BJ (cell line): ENCODE results near the gene MUSK. TPM values are rescaled to one million over a fixed set of nuclear protein-coding genes. Genes with fewer than 3 reads are reported as not detected.
A peak's percentile ranks its signal among the peaks of the same experiment; 100 is the strongest.

Experiments
- CTCF ChIA-PET: fragments of 350-600 bp; formaldehyde crosslinking; extraction: SDS; loops from one replicate; lab custom pipeline; 2021; ENCODE audit warnings: antibody characterized with exemption, inconsistent platforms; lab: Yijun Ruan, JAX
- POLR2A ChIA-PET: fragments of 300-600 bp; sonication (Branson Sonifier 250); formaldehyde crosslinking; extraction: SDS; loops from one replicate; lab custom pipeline; 2021; ENCODE audit warnings: antibody characterized with exemption; lab: Charles Lee
- DNase-seq: peaks from one replicate; pipeline ENCODE4 v3.0.0-alpha.2; 2011; ENCODE audit warnings: low read depth
- H3K27me3 ChIP-seq: 2 replicates; pipeline ENCODE4 v1.6.0; 2011; ENCODE audit warnings: low read length; ENCODE audit not compliant: control insufficient read depth, insufficient read depth
- H3K36me3 ChIP-seq: 2 replicates; pipeline ENCODE4 v1.5.1; 2011; ENCODE audit warnings: low read length; ENCODE audit not compliant: control insufficient read depth, insufficient read depth
- H3K4me3 ChIP-seq: 2 replicates; pipeline ENCODE4 v1.5.1; 2011; ENCODE audit warnings: low read depth, mild to moderate bottlenecking, control low read depth, low read length
- polyA minus RNA-seq: library from RNA; depleted of rRNA, polyadenylated mRNA; stranded (reverse); fragments of >200 nt; gene quantifications from 2 replicates; pipeline ENCODE4 v1.2.3, GENCODE V29; 2011; rRNA and poly(A)+ RNA removed
- polyA plus RNA-seq: library from polyadenylated mRNA; depleted of rRNA; stranded (reverse); fragments of >200 nt; gene quantifications from 2 replicates; pipeline ENCODE4 v1.2.3, GENCODE V29; 2011; rRNA removed
- TF ChIP-seq, protein P1 (sequence below): IDR thresholded peaks from 2 replicates; pipeline ENCODE4 v1.5.1; 2011; ENCODE audit warnings: low read depth, mild to moderate bottlenecking, control low read depth, inconsistent platforms, low read length, moderate library complexity; ENCODE audit not compliant: insufficient read depth

The MUSK gene
- polyA plus RNA-seq: 0.04 and 0.09 TPM in 2 replicates
- 0.05 and 0.09 TPM in 2 replicates for polyA minus RNA-seq

DNA sequence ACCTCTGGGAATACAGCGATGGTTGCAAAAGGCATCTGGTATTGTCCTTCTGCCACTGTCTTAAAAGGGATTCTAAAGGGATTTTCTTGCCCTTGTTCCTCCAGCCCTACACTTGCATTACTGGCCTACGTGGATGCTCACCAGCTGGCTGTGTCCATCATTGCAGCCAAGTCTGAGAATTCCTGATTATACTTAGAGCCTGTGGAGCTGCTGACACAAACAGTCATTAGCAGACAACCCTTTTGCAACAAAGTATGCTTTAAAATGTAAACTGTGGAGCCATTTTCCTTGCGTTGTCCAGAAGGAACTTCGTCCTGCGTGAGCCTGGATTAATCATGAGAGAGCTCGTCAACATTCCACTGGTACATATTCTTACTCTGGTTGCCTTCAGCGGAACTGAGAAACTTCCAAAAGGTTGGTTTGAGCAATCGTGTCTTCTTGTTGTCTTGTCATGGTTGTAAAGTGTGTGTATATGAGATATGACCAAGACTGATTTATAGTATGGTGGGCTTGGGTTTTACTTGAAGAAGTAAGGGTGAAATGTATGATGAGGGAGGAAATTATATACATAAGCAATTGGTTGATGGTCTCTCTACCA is at the start of gene MUSK:
Gene MUSK, plus strand, starts transcription at position 222 of the 598 bp plus-strand sequence. Its CDS starts 114 bp downstream, at position 336.
- H3K36me3 ChIP-seq: no peaks in the 10 kb centered on the region
- TF ChIP-seq, protein P1, sequence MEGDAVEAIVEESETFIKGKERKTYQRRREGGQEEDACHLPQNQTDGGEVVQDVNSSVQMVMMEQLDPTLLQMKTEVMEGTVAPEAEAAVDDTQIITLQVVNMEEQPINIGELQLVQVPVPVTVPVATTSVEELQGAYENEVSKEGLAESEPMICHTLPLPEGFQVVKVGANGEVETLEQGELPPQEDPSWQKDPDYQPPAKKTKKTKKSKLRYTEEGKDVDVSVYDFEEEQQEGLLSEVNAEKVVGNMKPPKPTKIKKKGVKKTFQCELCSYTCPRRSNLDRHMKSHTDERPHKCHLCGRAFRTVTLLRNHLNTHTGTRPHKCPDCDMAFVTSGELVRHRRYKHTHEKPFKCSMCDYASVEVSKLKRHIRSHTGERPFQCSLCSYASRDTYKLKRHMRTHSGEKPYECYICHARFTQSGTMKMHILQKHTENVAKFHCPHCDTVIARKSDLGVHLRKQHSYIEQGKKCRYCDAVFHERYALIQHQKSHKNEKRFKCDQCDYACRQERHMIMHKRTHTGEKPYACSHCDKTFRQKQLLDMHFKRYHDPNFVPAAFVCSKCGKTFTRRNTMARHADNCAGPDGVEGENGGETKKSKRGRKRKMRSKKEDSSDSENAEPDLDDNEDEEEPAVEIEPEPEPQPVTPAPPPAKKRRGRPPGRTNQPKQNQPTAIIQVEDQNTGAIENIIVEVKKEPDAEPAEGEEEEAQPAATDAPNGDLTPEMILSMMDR: no peak
- H3K27me3 ChIP-seq: no peaks in the 10 kb centered on the region
- H3K4me3 ChIP-seq: no peak within 1 kb of the TSS
- no peak for DNase-seq
- ChIA-PET CTCF (no interaction called here), POLR2A (no interaction called here)

DNA sequence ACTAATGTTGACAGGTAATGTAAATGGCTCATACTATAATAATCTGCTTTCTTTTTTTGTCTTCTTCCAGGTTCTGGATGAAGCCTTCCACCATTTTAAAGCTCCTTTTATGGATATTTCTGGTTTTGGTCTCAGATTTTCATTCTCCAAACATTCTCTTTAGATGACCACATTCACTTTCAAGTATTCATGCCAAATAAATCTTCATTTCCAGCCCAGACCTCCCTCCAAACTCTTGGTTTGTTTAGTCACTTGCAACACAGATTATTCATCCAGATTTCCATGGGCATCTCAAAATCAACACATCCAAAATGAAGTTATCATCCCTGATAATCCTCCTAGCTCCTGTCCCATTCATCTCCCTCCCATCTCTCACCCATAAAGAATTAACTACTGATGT is 48.8 kb upstream of the MUSK start:
- H3K4me3 ChIP-seq: no peak overlapping the region
- no peak for DNase-seq
- no peaks in the 10 kb centered on the region for H3K27me3 ChIP-seq
- TF ChIP-seq, protein P1: no peak
- ChIA-PET CTCF (interaction anchor here (1.5 to 2.1 kb wide), 4 partner anchors 10 to 402 kb away, joined by 3 to 9 read pairs (median 4); no protein-coding TSS in a partner anchor), POLR2A (interaction anchor here (0.6 kb wide), 1 partner anchor 1109 kb away, joined by 3 read pairs; no protein-coding TSS in a partner anchor)
- no peaks in the 10 kb centered on the region for H3K36me3 ChIP-seq

DNA sequence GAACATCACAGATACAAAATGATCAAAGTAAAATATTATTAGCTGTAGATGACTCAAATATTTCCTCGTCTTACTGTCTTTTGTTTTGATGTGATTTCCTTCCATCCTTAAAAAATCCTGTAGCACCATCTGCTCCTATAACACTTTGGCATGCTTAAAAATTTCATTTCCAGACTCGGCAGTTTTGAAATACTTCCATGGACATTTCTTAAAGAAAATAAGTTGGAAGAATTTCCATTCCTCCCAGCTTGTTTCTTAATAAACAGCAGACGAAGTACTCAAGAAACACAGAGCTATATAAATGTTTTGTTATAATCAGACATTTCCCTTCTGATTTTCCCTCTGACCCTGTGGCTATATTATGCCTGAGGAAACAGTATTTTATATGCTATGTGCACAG is 47.9 kb upstream of the MUSK start:
- H3K27me3 ChIP-seq: no peaks in the 10 kb centered on the region
- ChIA-PET POLR2A (no interaction called here), CTCF (no interaction called here)
- TF ChIP-seq, protein P1: no peak
- no peak for DNase-seq
- no peak overlapping the region for H3K4me3 ChIP-seq
- H3K36me3 ChIP-seq: no peaks in the 10 kb centered on the region

DNA sequence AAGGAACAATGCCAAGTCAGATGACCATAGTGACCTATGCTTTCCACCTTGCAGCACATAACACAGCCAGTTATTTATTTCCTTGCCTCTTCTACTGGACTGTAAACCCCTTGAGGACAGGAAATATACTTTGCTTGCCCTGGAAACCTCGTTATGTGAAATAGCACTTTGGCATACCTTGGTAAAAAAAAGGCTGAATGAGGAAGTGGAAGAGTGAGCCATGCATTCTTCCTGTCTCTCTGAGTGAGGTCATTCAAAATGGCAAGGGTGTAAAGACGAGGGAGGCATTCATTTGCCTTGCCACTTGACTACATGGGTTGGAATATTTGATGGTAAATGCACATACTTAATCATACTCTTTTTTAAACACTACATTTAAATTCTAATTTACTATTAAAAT is 46.2 kb upstream of the MUSK start:
- H3K36me3 ChIP-seq: no peaks in the 10 kb centered on the region
- H3K27me3 ChIP-seq: no peaks in the 10 kb centered on the region
- DNase-seq: no peak
- ChIA-PET CTCF (interaction anchor here (1.0 to 1.8 kb wide), 2 partner anchors 12 to 486 kb away, joined by 4 to 12 read pairs; no protein-coding TSS in a partner anchor), POLR2A (no interaction called here)
- H3K4me3 ChIP-seq: no peak overlapping the region
- TF ChIP-seq, protein P1: no peak

DNA sequence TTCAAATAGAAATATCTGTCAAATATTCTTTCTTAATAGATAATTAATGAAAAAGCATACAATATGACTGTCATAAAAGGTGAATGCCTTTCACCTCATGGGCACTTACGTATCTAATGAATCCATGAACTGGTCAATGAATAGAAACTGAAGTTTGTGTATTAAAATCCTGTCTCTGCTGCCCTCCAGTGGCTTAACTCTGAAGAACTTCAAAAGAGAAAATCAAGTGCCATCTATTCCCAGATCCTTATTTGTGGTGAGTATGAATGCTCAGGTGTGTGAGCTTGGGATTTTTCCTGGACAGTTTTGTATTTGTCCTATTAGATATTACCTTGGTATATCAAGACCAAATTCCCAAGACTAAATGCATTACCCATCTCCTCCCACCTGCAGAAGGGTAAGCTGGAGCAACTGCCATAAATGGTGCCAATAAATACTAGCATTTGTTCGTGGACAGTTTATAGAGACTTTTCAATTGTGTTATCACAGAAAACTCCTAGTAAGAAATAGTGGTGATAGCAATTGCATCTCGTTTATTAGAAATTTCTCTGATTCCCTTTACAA is 45.0 kb upstream of the MUSK start:
- ChIA-PET POLR2A (no interaction called here), CTCF (interaction anchor here (0.5 to 1.8 kb wide), 20 partner anchors 13 to 485 kb away, joined by 3 to 13 read pairs (median 3); no protein-coding TSS in a partner anchor)
- H3K36me3 ChIP-seq: no peaks in the 10 kb centered on the region
- no peak for DNase-seq
- H3K4me3 ChIP-seq: no peak overlapping the region
- TF ChIP-seq, protein P1: peak; percentile 49
- H3K27me3 ChIP-seq: no peaks in the 10 kb centered on the region
